Prostate gland (tissue), 2 donors: ENCODE results near the gene CCL20. TPM values are rescaled to one million over a fixed set of nuclear protein-coding genes. Genes with fewer than 3 reads are reported as not detected.

Experiments used
- DNase-seq: peaks from one replicate; pipeline ENCODE4 v3.0.0-alpha.2; 2019; ENCODE audit warnings: low spot score
- H3K27ac ChIP-seq, 2 donors: fragments of 200-600 bp; sonication (generic); 2 replicates each; pipeline ENCODE4 v1.5.1; 2017 to 2019
- H3K27me3 ChIP-seq: fragments of 200-600 bp; sonication (generic); replicated peaks from 2 replicates; pipeline ENCODE4 v1.5.1; 2019; ENCODE audit not compliant: insufficient read depth
- H3K36me3 ChIP-seq, 2 donors: fragments of 200-600 bp; sonication (generic); 1 replicate in 1 of 2; 2 replicates in 1 of 2; pipeline versions ENCODE4 v1.5.1 to v1.8.1; 2017 to 2019
- H3K4me1 ChIP-seq: fragments of 200-600 bp; sonication (generic); replicated peaks from 2 replicates; pipeline ENCODE4 v1.5.1; 2019
- H3K4me3 ChIP-seq, 2 donors: fragments of 200-600 bp; sonication (generic); 2 replicates each; pipeline ENCODE4 v1.5.1; 2017 to 2019
- H3K9me3 ChIP-seq: fragments of 200-600 bp; sonication (generic); 2 replicates; pipeline ENCODE4 v1.5.1; 2017
- POLR2A ChIP-seq: fragments of 450-650 bp; IDR thresholded peaks from one replicate; pipeline ENCODE4 v1.6.1; 2016; ENCODE audit warnings: antibody characterized with exemption, mild to moderate bottlenecking
- POLR2AphosphoS5 ChIP-seq: sonication (generic); formaldehyde crosslinking; IDR thresholded peaks from one replicate; pipeline ENCODE4 v1.6.1; 2017; ENCODE audit warnings: antibody characterized with exemption
- WGBS: methylation state at CpG from one replicate; pipeline ENCODE4 v1.1.5; 2018; 5-methylcytosine and 5-hydroxymethylcytosine counted together
- intact Hi-C: fragments of 100-400 bp; cut with DNase I; formaldehyde crosslinking; loops from one replicate; pipeline ENCODE4 v1.14.2; 2022
- total RNA-seq, 2 donors: library from RNA; depleted of rRNA; stranded (reverse); fragments of >200 nt; gene quantifications; one replicate each; pipeline ENCODE4 v1.1.0, GENCODE V29; 2016
- TF ChIP-seq, protein P1 (sequence below), 4 experiments: fragments of 200-600 bp in 2 of 4; fragments of 450-650 bp in 2 of 4; sonication (generic) in 2 of 4; IDR thresholded peaks; 1 replicate in 3 of 4; 2 replicates in 1 of 4; pipeline ENCODE4 v1.5.1; 2016 to 2019; ENCODE audit warnings: antibody characterized with exemption in 4 of 4, mild to moderate bottlenecking in 2 of 4, moderate library complexity in 2 of 4

The CCL20 gene
- total RNA-seq, 2 donors from 2014 or later: 1.6 TPM; not detected in 1

DNA sequence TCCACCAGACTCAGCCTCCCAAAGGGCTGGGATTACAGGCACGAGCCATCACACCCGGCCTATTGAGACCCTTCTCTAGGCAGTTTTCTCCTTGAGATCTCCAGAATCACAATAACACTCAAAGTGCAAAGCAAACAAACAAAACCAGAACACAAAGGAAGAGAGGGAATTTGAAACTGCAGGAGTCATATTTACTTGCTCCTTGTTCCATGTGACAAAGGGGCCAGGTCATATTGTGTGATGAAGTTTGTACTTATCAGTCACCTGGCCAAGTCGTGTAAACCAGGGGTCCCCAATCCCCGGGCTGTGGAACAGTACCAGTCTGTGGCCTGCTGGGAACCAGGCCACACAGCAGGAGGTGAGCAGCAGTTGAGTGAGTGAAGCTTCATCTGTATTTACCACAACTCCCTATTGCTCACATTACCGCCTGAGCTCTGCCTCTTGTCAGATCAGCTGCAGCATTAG is 41.4 kb upstream of the CCL20 start:
- Histone ChIP-seq H3K4me3 (no peak overlapping the region), H3K4me1 (no peaks in the 10 kb centered on the region), H3K9me3 (no peaks in the 10 kb centered on the region), H3K27ac (no peak overlapping the region), H3K36me3 (no peaks in the 10 kb centered on the region), H3K27me3 (no peaks in the 10 kb centered on the region)
- DNase-seq: no peak
- 84% methylated on average over 5 of the region's 5 CpGs for WGBS
- intact Hi-C loops: no loop called here
- TF ChIP-seq, protein P1, sequence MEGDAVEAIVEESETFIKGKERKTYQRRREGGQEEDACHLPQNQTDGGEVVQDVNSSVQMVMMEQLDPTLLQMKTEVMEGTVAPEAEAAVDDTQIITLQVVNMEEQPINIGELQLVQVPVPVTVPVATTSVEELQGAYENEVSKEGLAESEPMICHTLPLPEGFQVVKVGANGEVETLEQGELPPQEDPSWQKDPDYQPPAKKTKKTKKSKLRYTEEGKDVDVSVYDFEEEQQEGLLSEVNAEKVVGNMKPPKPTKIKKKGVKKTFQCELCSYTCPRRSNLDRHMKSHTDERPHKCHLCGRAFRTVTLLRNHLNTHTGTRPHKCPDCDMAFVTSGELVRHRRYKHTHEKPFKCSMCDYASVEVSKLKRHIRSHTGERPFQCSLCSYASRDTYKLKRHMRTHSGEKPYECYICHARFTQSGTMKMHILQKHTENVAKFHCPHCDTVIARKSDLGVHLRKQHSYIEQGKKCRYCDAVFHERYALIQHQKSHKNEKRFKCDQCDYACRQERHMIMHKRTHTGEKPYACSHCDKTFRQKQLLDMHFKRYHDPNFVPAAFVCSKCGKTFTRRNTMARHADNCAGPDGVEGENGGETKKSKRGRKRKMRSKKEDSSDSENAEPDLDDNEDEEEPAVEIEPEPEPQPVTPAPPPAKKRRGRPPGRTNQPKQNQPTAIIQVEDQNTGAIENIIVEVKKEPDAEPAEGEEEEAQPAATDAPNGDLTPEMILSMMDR (IDR thresholded peaks at IDR 0.05): no peak
- no peak for TF ChIP-seq POLR2A
- no peak for TF ChIP-seq POLR2AphosphoS5

DNA sequence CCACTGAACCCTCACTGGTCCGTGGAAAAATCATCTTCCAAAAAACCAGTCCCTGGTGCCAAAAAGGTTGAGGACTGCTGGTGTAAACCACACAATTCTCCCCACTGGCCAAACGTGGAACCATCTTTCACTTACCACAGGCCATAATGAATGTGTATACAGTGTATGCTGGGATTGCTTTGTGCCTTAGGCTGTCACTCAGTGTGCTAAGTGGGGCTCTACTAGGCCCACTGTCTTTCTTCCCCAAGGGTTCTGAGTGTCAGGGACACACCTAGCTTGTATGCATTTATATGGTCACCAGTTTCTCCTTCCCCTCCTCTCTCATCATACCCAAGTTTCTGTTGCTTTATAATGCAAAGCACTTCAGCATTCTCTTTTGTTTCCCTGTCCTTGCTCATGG is 40.7 kb upstream of the CCL20 start:
- Histone ChIP-seq H3K27me3 (no peaks in the 10 kb centered on the region), H3K27ac (no peak overlapping the region), H3K4me1 (no peaks in the 10 kb centered on the region), H3K4me3 (no peak overlapping the region), H3K9me3 (no peaks in the 10 kb centered on the region), H3K36me3 (no peaks in the 10 kb centered on the region)
- no peak for DNase-seq
- intact Hi-C loops: no loop called here
- TF ChIP-seq POLR2A (no peak), POLR2AphosphoS5 (no peak)
- TF ChIP-seq, protein P1 (IDR thresholded peaks at IDR 0.05): no peak
- 73% methylated on average over 2 of the region's 2 CpGs for WGBS

DNA sequence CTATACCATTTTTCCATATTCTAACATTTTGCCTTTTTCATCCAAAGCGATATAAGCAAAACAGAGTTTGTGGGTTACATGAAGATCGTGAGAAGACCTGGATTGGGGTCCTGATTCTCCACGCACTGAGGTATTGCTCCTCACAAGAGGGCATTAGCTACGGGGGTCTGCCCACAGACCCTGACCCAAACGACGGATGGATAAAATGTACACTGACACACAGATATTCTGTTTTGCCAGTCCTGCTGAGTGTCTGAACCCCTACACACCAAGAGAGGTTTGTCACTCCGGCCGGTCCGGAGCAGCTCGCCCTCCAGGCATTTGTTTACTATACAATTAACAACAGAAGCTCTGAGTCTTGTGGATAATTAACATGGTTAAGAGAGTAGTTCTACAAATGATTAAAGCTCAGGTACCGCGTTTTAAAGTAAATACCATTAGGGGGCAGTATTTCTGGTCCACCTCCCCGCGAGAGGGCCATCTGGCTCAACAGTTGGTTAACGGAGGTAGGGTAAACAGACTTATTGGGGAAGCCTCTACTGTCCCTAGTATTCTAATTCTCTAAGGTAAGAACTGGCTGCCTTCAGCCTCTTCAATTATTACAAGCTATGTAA is 39.5 kb upstream of the CCL20 start:
- intact Hi-C loops: no loop called here
- Histone ChIP-seq H3K4me3 (no peak overlapping the region), H3K4me1 (no peaks in the 10 kb centered on the region), H3K27ac (no peak overlapping the region), H3K27me3 (no peaks in the 10 kb centered on the region), H3K9me3 (no peaks in the 10 kb centered on the region), H3K36me3 (no peaks in the 10 kb centered on the region)
- DNase-seq: no peak
- TF ChIP-seq POLR2AphosphoS5: no peak
- TF ChIP-seq, protein P1 (IDR thresholded peaks at IDR 0.05): no peak
- TF ChIP-seq POLR2A: no peak
- 58% methylated on average over 15 of the region's 15 CpGs for WGBS

DNA sequence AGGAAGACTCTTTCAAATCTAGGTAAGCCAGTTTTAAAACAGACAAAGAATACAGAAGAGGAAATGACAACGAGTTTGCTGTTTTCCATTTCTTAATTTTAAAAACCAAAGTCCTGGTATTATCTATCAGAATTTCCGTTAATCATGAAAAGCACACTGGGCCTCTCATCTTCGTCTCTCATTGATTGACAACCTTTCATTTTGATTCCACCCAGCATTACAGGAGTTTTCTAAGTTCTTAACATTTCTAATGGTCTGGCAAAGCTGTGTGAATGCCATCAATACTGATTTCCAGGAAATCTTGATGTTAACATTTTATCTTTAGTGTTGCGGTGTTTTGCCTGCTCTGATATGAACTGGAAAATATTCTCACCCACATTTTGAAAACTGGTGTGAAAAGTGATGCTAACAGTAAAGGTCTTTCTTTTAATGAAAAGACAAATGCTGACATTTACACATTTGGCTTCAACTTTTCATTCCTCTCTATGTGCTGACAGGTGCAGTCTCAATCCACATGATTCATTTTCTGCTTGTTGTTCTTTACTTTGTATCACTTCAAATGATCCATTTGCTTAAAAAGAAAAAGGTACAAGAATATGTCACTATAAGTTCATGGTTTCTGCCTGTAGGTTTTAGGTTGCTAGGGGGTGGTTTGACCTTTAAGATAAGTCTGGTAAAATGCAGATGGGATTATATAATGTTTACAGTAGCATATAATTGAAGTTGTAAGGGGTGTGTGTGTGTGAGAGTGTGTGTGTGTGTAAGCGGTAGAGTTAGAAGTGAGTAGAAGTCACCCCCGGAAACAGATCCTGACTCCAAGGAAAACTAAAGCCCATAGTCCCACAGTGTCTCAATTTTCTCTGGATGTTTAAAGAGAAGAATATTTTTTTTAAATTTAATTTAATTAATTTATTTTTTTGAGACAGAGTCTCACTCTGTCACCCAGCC is 38.5 kb upstream of the CCL20 start:
- DNase-seq: no peak
- Histone ChIP-seq H3K4me3 (no peak overlapping the region), H3K27me3 (no peaks in the 10 kb centered on the region), H3K27ac (no peak overlapping the region), H3K4me1 (no peaks in the 10 kb centered on the region), H3K9me3 (no peaks in the 10 kb centered on the region), H3K36me3 (no peaks in the 10 kb centered on the region)
- intact Hi-C loops: no loop called here
- 82% methylated on average over 6 of the region's 6 CpGs for WGBS
- TF ChIP-seq, protein P1 (IDR thresholded peaks at IDR 0.05): no peak
- TF ChIP-seq POLR2A (no peak), POLR2AphosphoS5 (no peak)
